SK-N-SH (cell line): ENCODE measurements around the gene SNRNP25. TPM values are rescaled to one million over a fixed set of nuclear protein-coding genes. Genes with fewer than 3 reads are reported as not detected.

ENCODE experiments used
- CTCF ChIA-PET: fragments of 300-600, 350-600 bp; formaldehyde crosslinking; extraction: SDS; loops from one replicate; lab custom pipeline; 2021; lab: Yijun Ruan, JAX
- POLR2A ChIA-PET: fragments of 350-600 bp; sonication (Branson Sonifier 250); formaldehyde crosslinking; extraction: SDS; loops from one replicate; lab custom pipeline; 2020; ENCODE audit warnings: antibody characterized with exemption, inconsistent platforms; lab: Yijun Ruan, JAX
- DNase-seq: peaks from one replicate; pipeline ENCODE4 v3.0.0; 2012
- H2AFZ ChIP-seq: fragments of 200-600 bp; sonication (generic); 2 replicates; pipeline ENCODE4 v1.8.1; 2016; ENCODE audit warnings: antibody characterized with exemption, mild to moderate bottlenecking, low read depth
- H3F3A ChIP-seq: fragments of 200-600 bp; sonication (generic); replicated peaks from 2 replicates; pipeline ENCODE3; 2016; ENCODE audit warnings: antibody characterized with exemption, mild to moderate bottlenecking; ENCODE audit not compliant: insufficient read depth
- H3K27ac ChIP-seq, 2 experiments: fragments of 200-500 bp in 1 of 2; fragments of 200-600 bp in 1 of 2; sonication (Bioruptor generic) in 1 of 2; sonication (generic), shearing (Covaris generic) in 1 of 2; 2 replicates each; pipeline versions ENCODE4 v1.5.1 to v1.6.1; 2014 to 2016; ENCODE audit warnings: low read depth in 2 of 2, inconsistent platforms in 1 of 2, low read length in 1 of 2, mild to moderate bottlenecking in 1 of 2, mixed read lengths in 1 of 2
- H3K27me3 ChIP-seq: fragments of 200-600 bp; sonication (generic), shearing (Covaris generic); 2 replicates; pipeline ENCODE4 v1.6.1; 2016; ENCODE audit warnings: mixed run types; ENCODE audit not compliant: insufficient read depth
- H3K36me3 ChIP-seq, 2 experiments: fragments of 200-500 bp in 1 of 2; fragments of 200-600 bp in 1 of 2; sonication (Bioruptor generic) in 1 of 2; sonication (generic) in 1 of 2; replicated peaks in 1 of 2; 2 replicates each; pipeline versions ENCODE3 to v1.5.1; 2014 to 2016; ENCODE audit warnings: low read length in 1 of 2, mild to moderate bottlenecking in 1 of 2; ENCODE audit not compliant: insufficient read depth in 2 of 2, control insufficient read depth in 1 of 2
- H3K4me1 ChIP-seq, 2 experiments: fragments of 200-500 bp in 1 of 2; fragments of 200-600 bp in 1 of 2; sonication (Bioruptor generic) in 1 of 2; sonication (generic), shearing (Covaris generic) in 1 of 2; 2 replicates each; pipeline versions ENCODE4 v1.5.1 to v1.6.1; 2014 to 2016; ENCODE audit warnings: low read depth in 1 of 2, low read length in 1 of 2, mixed run types in 1 of 2; ENCODE audit not compliant: insufficient read depth in 2 of 2, control insufficient read depth in 1 of 2
- H3K4me2 ChIP-seq: fragments of 200-600 bp; sonication (generic), shearing (Covaris generic); 2 replicates; pipeline ENCODE4 v1.6.1; 2017; ENCODE audit warnings: mixed run types
- H3K4me3 ChIP-seq, 2 experiments: fragments of 200-500 bp in 1 of 2; fragments of 200-600 bp in 1 of 2; sonication (Bioruptor generic) in 1 of 2; sonication (generic), shearing (Covaris generic) in 1 of 2; 2 replicates each; pipeline versions ENCODE4 v1.5.1 to v1.8.1; 2014 to 2016; ENCODE audit warnings: low read depth in 2 of 2, inconsistent platforms in 1 of 2, low read length in 1 of 2, mild to moderate bottlenecking in 1 of 2, mixed read lengths in 1 of 2, moderate library complexity in 1 of 2
- H3K79me2 ChIP-seq: fragments of 200-600 bp; sonication (generic); 2 replicates; pipeline ENCODE4 v1.8.1; 2017; ENCODE audit warnings: mild to moderate bottlenecking; ENCODE audit not compliant: insufficient read depth
- H3K9ac ChIP-seq: fragments of 200-600 bp; sonication (generic); 2 replicates; pipeline ENCODE4 v1.6.1; 2017; ENCODE audit warnings: mixed run types
- H3K9me2 ChIP-seq: fragments of 200-600 bp; sonication (generic); 2 replicates; pipeline ENCODE4 v1.6.1; 2017; ENCODE audit warnings: mixed run types
- H3K9me3 ChIP-seq: fragments of 200-600 bp; sonication (generic); 2 replicates; pipeline ENCODE4 v1.6.1; 2017; ENCODE audit warnings: mixed run types, mild to moderate bottlenecking, moderate library complexity
- H4K20me1 ChIP-seq: fragments of 200-600 bp; sonication (generic); 2 replicates; pipeline ENCODE4 v1.6.1; 2017; ENCODE audit warnings: mild to moderate bottlenecking, mixed run types; ENCODE audit not compliant: insufficient read depth
- CHD2 ChIP-seq: fragments of 150-350 bp; IDR thresholded peaks from 2 replicates; pipeline ENCODE4 v1.6.1; 2018; ENCODE audit warnings: low read length; ENCODE audit not compliant: partially characterized antibody
- EP300 ChIP-seq, 2 experiments: IDR thresholded peaks; 2 replicates each; pipeline versions ENCODE4 v1.4.0 to v1.6.1; 2012; ENCODE audit warnings: borderline replicate concordance in 1 of 2, low read depth in 1 of 2, low read length in 1 of 2
- EZH2phosphoT487 ChIP-seq: fragments of 200-600 bp; sonication (generic); IDR thresholded peaks from 2 replicates; pipeline ENCODE4 v1.6.1; 2017; ENCODE audit warnings: low read depth, mixed run types, mild to moderate bottlenecking, antibody characterized with exemption, moderate library complexity, borderline replicate concordance
- FOSL2 ChIP-seq: IDR thresholded peaks from 2 replicates; pipeline ENCODE4 v1.4.0; 2012; ENCODE audit warnings: low read depth, mild to moderate bottlenecking, moderate library complexity, borderline replicate concordance
- FOXM1 ChIP-seq: IDR thresholded peaks from 2 replicates; pipeline ENCODE4 v1.4.0; 2012; ENCODE audit warnings: low read depth, mild to moderate bottlenecking
- GATA2 ChIP-seq: sonication (generic); formaldehyde crosslinking; IDR thresholded peaks from 2 replicates; pipeline ENCODE4 v1.5.0; 2020; ENCODE audit warnings: mild to moderate bottlenecking, missing genetic modification reagents
- JUND ChIP-seq: IDR thresholded peaks from 2 replicates; pipeline ENCODE4 v1.4.0; 2012
- MXI1 ChIP-seq: IDR thresholded peaks from 2 replicates; pipeline ENCODE4 v1.6.1; 2012; ENCODE audit warnings: mild to moderate bottlenecking, low read depth, low read length, improper control_type of control experiment
- NRF1 ChIP-seq: IDR thresholded peaks from 2 replicates; pipeline ENCODE4 v1.6.1; 2012; ENCODE audit warnings: low read depth, mild to moderate bottlenecking, low read length
- PBX3 ChIP-seq: IDR thresholded peaks from 2 replicates; pipeline ENCODE4; 2012
- POLR2AphosphoS5 ChIP-seq: IDR thresholded peaks from 2 replicates; pipeline ENCODE4 v1.6.1; 2012; ENCODE audit warnings: low read depth, low read length
- RAD21 ChIP-seq: IDR thresholded peaks from 2 replicates; pipeline ENCODE4 v1.6.1; 2012; ENCODE audit warnings: mild to moderate bottlenecking, low read length
- RCOR1 ChIP-seq: fragments of 150-350 bp; IDR thresholded peaks from 2 replicates; pipeline ENCODE4 v1.6.1; 2017; ENCODE audit warnings: antibody characterized with exemption, low read length
- REST ChIP-seq: IDR thresholded peaks from 2 replicates; pipeline ENCODE4 v1.6.1; 2012; ENCODE audit warnings: mild to moderate bottlenecking, low read depth, low read length, moderate library complexity
- RXRA ChIP-seq: IDR thresholded peaks from 2 replicates; pipeline ENCODE4 v1.4.0; 2012; ENCODE audit warnings: low read depth, mild to moderate bottlenecking, borderline replicate concordance
- SMC3 ChIP-seq: IDR thresholded peaks from 2 replicates; pipeline ENCODE4 v1.6.1; 2012; ENCODE audit warnings: low read depth, low read length, improper control_type of control experiment
- TAF1 ChIP-seq: IDR thresholded peaks from 2 replicates; pipeline ENCODE4 v1.6.1; 2012; ENCODE audit warnings: low read depth, mild to moderate bottlenecking, low read length, moderate library complexity, borderline replicate concordance
- TCF12 ChIP-seq: IDR thresholded peaks from 2 replicates; pipeline ENCODE4 v1.4.0; 2012
- TEAD4 ChIP-seq: IDR thresholded peaks from 2 replicates; pipeline ENCODE4 v1.4.0; 2012; ENCODE audit warnings: mild to moderate bottlenecking, borderline replicate concordance; ENCODE audit not compliant: insufficient read depth
- USF1 ChIP-seq: IDR thresholded peaks from 2 replicates; pipeline ENCODE4 v1.4.0; 2012; ENCODE audit warnings: low read depth, borderline replicate concordance
- ZBTB33 ChIP-seq: IDR thresholded peaks from 2 replicates; pipeline ENCODE4 v1.4.0; 2012; ENCODE audit warnings: low read depth, borderline replicate concordance
- WGBS: methylation state at CpG from one replicate; pipeline ENCODE4 v1.1.6; 2017; ENCODE audit warnings: low lambda C conversion rate; 5-methylcytosine and 5-hydroxymethylcytosine counted together
- polyA plus RNA-seq, 3 experiments: library from polyadenylated mRNA; depleted of rRNA; stranded (reverse); fragments of >200 nt; gene quantifications; 2 replicates each; pipeline ENCODE4 v1.2.3, GENCODE V29; 2012
- TF ChIP-seq, protein P1 (sequence below): fragments of 150-350 bp; IDR thresholded peaks from 2 replicates; pipeline ENCODE4 v1.6.1; 2017; ENCODE audit warnings: antibody characterized with exemption, low read length, low read depth, borderline replicate concordance

SNRNP25 gene
- polyA plus RNA-seq, 1 of the 3 experiments (the other 2 are of a cell fraction) = 73.4 TPM

DNA sequence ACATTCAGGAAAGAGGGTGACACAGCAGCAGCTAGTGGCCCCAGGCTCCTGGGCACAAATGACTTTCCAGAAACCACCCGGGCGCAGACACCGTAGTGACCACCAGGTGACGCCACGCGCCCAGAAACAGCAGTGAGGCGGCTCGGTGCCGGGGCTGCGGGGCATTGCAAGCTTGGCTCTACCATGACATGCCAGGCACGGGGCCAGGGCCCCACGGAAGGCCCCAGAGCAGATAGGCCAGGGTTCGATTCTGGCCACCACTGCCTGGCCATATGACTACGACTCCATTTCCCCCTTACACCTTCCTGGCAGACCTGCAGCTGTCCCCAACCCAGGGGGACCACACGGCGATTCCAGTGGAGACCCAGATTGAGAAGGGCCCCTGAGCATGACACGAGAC is 12.1 kb downstream of the SNRNP25 start (continued):
- TF ChIP-seq RCOR1 (no peak), POLR2AphosphoS5 (no peak), CHD2 (no peak), RAD21 (peak; percentile 96), EZH2phosphoT487 (no peak), MXI1 (no peak), JUND (no peak), TCF12 (no peak), PBX3 (no peak)

DNA sequence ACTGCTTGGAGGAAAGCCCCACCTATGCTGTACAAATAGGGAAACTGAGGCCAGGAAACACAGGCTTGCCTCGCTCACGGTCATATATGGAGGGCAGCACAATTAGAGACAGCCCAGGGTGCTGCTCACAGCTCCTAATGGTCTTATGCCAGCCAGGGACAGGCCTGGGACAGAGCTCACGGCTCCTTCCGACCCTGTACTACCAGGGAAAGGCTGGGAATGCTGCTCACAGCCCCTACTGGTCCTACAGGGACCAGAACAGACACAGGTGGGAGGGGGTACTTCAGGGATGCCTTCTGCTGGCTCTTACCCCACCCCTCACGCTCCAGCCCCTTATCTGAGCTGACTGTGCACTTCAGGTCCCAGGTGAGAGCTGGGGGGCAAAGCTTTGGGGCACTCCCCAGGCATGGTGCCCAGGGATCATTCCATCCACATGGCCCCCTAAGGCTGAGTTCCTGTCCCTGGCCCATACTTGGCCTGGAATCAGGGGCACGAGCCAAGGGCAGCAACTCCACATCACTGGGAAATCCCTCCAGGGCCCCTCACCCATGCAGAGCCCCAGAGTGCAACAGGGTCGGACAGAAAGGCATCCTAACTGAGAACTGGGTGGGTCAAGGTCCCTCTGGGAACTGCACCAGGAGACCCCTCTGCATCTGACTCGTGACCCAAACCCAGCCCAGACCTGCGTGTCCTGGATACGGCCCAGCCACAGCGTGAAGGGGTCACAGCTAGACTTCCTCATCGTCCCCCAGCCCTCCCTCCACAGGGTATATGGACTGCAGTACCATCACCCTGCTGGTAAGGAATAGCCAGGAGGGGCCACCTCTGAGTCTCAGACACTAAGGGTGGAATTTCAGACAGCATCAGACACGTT is 12.9 kb downstream of the SNRNP25 start:
- no peak overlapping the region for H2AFZ ChIP-seq
- peak; percentile 22 for DNase-seq
- H3K27me3 ChIP-seq = no peaks in the 10 kb centered on the region
- no peak overlapping the region for H3K4me3 ChIP-seq
- ChIA-PET POLR2A (interaction anchor here (0.5 to 0.6 kb wide), 2 partner anchors 11 to 242 kb away, joined by 3 to 4 read pairs; no protein-coding TSS in a partner anchor), CTCF (interaction anchor here (0.5 to 21.2 kb wide), 39 partner anchors 8 to 656 kb away, joined by 3 to 793 read pairs (median 4); partner anchors contain the start of genes AXIN1, HBM, HBQ1 and MPG)
- peaks cover 53% of the 10 kb centered on the region for H3K79me2 ChIP-seq
- H3K36me3 ChIP-seq = peaks cover 3 to 26% of the 10 kb centered on the region in 2 experiments
- WGBS = 96% methylated on average over 4 of the region's 13 CpGs
- no peaks in the 10 kb centered on the region for H3F3A ChIP-seq
- no peak overlapping the region for H3K27ac ChIP-seq
- H3K4me2 ChIP-seq = 0 out of 2 replicates have a peak overlapping the region, but pooled peaks have one; percentile 5
- H3K9me2 ChIP-seq = no peaks in the 10 kb centered on the region
- H3K9me3 ChIP-seq = no peaks in the 10 kb centered on the region
- H4K20me1 ChIP-seq = peaks cover 68% of the 10 kb centered on the region
- H3K9ac ChIP-seq = no peak overlapping the region
- H3K4me1 ChIP-seq = peaks cover 0 to 4% of the 10 kb centered on the region in 2 experiments; a peak in 2 of 4 replicates
- TF ChIP-seq TAF1 = no peak
- TF ChIP-seq MXI1 = no peak
- TF ChIP-seq USF1 = no peak
- TF ChIP-seq ZBTB33 = no peak
- no peak for TF ChIP-seq EP300 (IDR thresholded peaks at IDR 0.05; ENCODE audit: borderline replicate concordance in 1 of 2, low read depth in 1 of 2, low read length in 1 of 2)
- no peak for TF ChIP-seq REST
- no peak for TF ChIP-seq NRF1
- no peak for TF ChIP-seq FOSL2
- no peak for TF ChIP-seq RXRA
- no peak for TF ChIP-seq TEAD4
- no peak for TF ChIP-seq EZH2phosphoT487
- no peak for TF ChIP-seq FOXM1
- TF ChIP-seq, protein P1, sequence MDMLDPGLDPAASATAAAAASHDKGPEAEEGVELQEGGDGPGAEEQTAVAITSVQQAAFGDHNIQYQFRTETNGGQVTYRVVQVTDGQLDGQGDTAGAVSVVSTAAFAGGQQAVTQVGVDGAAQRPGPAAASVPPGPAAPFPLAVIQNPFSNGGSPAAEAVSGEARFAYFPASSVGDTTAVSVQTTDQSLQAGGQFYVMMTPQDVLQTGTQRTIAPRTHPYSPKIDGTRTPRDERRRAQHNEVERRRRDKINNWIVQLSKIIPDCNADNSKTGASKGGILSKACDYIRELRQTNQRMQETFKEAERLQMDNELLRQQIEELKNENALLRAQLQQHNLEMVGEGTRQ = no peak
- no peak for TF ChIP-seq GATA2 (CRISPR knock-in tag)
- TF ChIP-seq SMC3 = no peak
- no peak for TF ChIP-seq JUND
